Retina (tissue), 1 donor: ENCODE data around the gene CCDC86.

Experiments
- DNase-seq: peaks from one replicate; pipeline ENCODE4 v3.0.0-alpha.2; 2016

CCDC86 gene

DNA sequence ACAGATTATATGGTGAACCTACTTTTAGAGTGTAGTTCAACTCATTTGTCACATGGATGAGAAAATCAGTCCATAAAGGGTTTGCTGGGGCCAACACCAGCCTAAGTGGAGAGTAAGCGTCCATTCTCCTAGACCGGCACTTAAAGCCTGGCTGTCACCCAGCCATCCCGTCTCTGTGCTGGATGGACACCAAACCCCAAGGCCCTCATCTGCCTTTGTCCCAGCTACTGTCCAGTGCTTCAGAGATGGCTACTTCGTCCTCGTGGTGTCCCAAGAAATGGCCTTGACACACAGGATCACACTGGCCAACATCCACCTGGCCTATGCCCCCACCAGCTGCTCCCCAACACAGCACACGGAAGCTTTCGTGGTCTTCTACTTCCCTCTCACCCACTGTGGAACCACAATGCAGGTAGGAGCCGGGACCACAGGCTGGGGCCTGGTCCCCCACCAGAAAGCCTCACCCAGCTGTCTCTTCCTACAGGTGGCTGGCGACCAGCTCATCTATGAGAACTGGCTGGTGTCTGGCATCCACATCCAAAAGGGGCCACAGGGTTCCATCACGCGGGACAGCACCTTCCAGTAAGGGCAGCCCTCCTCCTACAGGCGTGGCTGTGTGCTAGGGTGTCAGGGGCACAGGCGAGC, 28.9 kb downstream of the CCDC86 start:
- DNase-seq: no peak

DNA sequence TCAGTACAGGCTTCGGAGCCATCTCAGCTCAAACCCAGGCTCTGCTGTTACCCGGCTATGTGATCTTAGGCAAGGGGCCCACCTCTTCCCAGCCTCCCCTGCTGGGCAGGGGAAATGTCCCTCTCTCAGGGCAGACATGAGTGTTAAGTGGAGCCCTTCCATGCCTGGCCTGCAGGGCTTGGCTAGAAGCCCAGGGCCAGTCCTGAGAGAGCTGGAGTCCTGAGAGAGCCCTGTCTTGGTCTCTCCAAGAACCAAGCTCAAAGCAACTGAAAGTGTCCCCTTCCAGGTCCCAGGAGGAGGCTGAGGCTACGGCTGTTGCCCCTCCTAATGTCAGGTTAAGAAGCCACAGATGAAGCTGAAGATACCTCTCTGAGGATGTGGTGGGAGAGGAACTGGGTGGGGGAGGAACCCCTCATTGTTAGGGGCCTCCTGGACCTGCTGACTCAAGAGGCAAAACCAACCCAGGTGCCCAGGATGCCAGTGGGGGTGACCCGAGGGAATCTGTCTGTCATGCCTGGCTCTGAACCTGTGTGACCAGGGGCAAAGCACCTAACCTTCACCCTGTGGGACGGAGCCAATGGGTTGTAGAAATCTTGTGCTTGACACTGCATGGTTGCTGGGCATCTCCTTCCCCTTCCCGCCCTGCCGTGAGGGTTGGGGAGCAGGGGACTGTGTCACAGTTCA, 29.6 kb downstream of the CCDC86 start:
- no peak for DNase-seq

DNA sequence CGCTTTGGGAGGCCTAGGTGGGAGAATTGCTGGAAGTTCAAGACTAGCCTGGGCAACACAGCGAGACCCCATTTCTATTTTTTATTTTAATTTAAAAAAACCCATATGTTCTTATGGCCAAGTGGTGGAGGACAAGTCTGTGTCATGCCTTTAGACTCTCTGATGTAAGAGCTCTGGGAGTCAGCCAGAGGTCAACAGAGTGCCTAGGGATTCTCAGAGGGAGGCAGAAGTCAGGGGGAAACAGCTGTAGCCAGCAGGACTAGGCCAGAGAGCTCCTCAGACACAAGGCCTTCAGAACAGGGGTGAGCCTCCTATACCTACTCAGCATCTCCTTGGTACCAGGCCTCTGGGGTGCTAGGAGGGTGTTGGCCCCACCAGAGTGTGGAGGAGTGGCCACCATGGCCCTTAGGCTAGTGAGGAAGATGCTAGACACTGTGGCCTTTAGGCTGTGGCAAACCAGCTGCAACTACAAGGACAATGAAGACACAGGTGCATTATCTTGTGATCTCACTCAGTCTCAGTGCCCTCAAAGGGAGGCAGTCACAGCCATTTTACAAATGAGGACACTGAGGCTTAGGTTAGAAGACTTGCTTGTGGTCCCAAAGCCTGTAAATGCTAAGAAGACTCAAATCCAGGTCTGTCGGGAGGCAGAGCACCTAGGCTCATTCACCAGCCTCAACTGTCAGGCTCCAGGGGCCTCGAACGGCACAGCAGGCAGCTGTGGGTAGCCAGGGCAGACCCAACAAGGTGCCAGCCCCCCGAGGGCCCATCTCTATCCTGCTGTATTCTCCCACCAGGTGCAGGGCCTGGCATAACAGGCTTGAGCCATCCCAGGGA, 30.4 kb downstream of the CCDC86 start:
- no peak for DNase-seq

DNA sequence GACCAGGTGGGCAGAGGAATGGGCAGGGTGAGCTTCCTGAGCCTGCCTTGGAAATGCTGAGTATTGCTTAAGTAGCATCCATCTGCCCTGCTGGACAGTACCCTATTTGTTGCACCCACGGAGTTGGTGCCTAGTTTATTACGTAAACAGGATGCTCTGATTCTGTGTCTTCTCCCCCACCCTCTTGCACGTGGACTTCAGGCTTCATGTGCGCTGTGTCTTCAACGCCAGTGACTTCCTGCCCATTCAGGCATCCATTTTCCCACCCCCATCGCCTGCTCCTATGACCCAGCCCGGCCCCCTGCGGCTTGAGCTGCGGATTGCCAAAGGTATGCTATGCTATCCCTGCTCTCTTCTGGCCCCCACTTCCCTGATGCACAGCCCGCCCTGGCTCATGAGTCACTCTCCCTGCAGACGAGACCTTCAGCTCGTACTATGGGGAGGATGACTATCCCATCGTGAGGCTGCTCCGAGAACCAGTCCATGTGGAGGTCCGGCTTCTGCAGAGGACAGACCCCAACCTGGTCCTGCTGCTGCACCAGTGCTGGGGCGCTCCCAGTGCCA, 31.1 kb downstream of the CCDC86 start:
- no peak for DNase-seq

DNA sequence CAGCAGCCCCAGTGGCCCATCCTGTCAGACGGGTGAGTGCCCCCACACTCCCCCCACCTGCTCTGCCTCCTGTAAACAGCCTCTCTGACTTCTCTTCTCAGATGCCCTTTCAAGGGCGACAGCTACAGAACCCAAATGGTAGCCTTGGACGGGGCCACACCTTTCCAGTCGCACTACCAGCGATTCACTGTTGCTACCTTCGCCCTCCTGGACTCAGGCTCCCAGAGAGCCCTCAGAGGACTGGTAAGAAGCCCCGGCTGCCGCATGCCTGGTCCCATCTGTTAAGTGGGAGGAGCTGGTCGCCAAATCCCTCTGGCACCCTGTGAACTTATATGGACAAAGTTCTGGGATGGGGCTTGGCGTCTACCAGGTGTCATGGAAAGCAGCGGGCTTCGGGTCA, 31.6 kb downstream of the CCDC86 start:
- no peak for DNase-seq

DNA sequence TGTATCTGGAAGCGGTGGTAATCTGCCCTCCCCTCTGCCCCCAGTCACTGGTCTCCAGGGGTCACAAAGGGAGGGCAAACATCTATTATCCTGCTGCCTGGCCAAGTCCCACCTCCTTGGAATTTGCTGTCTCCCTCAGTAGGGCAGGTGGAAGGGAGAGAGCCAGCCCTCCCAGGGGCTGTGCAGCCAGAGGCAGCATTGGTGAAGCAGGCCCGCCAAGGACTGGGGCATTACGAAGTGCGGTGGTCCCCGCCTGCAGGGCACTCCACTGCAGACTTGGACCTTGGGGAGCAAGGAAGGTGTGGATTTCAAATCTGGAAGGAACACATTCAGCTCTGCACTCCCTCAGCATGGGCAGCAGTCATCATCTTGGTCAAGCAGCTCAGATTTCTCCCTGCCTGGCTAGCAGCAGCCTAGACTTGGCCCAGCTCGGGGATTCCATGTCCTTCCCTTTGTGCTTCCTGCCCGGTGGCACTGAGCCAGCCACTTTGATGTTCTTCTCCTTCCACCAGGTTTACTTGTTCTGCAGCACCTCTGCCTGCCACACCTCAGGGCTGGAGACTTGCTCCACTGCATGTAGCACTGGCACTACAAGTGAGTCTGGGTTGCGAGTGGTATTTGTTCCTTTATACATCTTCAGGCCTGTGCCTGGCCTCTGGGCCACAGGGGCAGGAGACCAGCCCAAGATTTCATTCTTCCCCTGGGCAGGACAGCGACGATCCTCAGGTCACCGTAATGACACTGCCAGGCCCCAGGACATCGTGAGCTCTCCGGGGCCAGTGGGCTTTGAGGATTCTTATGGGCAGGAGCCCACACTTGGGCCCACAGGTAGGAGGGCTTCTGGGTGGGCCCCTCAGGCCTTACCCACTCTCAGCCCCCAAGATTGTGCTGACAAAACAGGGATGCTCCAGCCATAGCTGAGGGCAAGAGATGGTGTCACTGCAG, 32.8 kb downstream of the CCDC86 start:
- no peak for DNase-seq

DNA sequence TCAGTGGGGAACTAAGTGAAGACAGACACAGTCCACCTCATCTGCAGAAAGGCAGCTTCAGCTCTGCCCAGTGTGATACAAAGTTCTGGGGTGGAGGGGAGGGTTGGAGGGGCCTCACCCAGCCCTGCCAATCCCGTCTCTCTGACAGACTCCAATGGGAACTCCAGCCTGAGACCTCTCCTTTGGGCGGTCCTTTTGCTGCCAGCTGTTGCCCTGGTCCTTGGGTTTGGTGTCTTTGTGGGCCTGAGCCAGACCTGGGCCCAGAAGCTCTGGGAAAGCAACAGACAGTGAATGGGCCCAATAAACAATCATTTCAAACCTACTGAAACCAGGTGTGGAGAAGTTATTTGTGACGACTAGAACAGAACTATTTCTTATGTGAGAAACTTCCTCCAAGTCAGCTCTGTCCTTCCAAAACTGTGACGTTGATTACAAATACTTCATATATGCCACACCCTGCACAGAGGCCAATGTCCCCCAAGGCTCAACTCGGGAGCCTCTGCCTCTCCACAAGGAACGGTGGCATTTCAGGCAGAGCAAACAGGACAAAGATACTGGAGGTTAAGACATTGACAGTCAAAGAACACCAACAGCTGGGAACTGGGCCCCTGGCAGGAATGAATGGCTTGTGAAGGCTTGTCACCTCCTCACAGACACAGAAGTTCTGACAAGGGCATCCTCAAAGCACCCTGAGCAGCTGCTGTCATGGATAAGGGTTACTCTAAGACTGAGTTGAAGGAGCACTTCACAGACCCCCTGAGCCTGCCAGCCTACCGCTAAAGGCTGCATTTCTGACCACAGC, 33.7 kb downstream of the CCDC86 start:
- DNase-seq: no peak

DNA sequence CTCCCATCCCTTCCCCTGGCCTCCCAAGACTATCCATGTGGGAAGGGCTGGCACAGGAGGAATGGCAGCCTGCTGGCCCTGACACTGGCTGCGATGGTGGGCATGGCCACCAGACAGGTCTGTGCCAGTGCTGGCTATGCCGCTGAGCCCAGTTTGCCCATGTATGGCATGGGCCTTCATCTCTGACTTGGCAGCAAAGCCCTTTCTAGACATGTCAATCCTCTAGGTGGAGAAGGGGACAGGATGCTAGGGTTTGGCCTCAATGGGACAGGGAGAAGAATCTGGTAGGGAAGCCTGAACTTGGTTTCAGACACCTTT, 34.2 kb downstream of the CCDC86 start:
- no peak for DNase-seq

DNA sequence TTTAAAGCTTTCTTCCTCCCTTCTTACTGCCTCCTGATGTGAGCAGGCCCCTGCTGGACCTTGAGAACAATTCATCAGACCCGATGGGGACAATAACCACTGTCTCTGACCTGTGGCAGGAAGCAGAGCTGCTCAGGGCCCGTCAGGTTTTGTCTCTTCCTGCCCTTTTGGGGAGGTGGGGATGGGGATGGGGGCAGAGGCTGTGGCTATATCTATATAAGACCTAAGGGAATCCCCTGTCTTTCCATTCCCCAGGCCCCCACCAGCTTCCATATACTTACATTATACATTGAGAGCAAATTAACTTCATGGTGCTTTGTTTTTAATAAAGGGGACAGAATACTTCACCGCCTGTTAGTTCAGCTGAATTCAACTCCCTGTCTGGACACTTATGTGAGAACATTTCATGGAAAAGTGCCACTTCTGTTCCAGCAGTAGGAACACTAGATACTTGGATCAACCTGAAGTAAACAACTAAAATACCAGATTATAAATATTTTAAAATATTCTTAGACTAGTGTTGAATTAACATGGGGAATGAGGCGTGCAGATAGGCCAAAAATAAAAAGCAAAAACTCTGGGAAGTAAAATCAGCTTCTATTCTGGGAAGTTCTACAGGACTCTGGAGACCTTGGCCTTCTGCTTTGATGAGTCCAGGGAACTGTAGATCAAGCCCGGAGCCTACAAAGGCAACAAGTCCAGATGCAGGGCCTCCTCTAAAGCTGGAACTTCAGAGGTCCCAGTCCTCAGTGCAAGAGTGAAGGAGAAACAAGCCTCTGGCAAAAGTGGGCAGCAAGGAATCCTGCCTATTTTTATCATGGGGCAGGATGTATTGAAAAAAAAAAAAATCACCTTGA, 36.6 kb downstream of the CCDC86 start:
- no peak for DNase-seq

DNA sequence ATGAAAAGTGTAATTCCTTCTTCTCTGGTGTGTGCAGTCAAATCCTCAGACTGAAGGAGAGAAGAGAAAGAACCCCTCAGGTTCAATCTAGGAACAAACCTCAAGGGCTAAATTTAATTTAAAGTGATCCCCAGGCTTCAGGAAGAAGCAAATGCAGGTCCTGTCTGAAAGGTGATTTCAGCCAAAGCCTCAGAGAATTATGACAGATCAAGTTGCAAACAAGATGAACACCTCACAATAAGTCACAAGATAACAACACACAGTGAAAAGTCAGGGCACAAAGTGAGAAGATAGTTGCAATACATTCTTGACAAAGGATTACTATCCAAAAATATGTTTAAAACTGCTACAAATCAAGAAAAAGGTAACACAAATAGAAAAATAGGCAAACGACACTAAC, 37.2 kb downstream of the CCDC86 start:
- DNase-seq: no peak

DNA sequence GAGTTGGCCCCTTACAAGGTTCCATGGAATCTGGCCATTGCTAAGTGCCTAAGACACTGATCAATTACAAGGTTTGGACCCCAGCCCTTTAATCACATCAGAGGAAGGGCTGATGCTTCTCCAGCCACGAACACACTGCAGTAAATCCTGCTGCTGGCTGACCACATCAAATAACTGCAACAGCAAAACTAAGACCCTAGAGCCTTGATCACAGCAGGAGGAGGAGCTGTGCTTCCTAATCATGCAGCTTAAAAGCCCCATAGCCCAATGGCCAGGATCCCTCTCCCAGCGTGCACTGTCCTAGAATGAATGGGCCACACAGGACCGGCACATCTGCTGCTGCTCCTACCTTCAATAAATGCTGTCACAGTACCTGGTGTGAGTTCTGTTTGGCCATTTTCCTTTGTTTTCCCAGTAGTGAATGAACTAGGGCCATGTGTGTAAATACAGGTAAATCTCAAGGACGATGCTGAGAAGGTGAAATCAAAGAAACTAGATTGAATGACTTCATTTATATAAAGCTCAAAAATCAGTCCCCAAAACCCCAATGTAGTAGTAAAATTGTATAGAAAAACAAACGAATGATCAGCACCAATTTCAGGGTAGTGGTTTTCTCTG, 38.2 kb downstream of the CCDC86 start:
- DNase-seq: no peak

DNA sequence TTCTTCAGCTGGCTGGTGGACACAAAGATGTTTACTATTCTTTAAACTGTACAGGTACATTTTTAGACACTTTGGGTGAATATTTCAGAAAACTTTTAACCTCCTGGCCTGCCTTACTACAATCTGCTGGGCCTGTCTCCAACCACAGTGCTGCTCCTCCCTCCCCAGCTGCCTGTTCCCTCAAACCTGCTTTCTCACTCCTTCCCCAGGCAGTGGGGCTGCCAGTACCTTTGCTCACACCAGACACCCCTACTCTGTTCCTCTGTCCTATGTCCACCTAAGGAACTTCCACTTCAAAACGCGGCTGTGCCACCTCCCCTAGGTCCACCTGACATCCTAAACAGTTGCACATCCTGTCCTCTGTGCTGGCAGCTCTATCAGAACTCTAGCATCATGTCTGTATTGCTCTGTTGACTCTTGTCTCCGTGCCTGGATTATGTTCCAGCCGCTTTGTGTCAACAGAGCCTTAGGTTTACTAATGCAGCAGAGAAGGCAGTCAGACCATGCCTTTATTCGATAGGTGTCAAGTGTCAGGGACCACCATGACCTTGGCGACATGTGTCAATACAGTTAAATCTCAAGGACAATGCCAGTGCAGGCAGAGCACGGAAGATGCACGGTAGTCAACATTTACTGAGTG, 38.9 kb downstream of the CCDC86 start:
- DNase-seq: no peak

DNA sequence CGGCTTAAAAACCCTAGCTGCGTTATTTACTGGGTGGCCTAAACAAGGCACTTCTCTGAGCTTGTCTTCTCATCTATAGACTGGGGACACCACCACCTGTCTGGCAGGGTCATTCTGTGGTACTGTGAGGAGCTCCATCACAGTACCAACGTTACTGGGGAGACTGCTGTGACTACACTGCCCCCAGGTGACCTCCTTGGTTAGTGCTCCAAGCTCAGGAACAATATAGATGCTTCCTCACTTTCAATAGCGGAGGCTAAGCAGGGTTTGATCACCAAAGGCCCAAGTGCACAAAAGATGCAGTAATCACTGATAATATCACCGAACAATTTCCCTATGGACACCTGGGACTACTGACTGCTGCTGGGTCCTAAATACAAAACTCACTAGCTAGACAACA, 45.6 kb downstream of the CCDC86 start:
- DNase-seq: no peak

DNA sequence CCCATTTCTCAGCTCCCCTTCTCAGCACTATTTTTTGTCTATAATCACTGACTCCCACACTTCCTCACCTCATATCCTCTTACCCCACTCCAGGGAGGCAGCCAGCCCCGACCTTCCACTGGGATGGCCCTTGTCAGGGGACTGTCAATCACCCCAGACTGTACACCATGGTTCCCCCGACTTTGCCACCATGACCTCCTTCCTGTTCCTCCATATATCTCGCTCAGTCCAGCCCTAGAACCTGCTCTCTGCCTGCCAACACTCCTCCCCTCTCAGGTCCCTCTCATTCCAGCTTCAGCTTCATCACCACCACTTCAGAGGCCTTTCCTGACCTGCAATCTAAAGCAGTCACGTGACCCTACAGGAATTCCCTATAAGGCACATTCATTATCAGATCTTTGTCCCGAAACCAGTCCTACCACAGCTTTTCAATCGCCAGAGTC, 48.0 kb downstream of the CCDC86 start:
- no peak for DNase-seq

DNA sequence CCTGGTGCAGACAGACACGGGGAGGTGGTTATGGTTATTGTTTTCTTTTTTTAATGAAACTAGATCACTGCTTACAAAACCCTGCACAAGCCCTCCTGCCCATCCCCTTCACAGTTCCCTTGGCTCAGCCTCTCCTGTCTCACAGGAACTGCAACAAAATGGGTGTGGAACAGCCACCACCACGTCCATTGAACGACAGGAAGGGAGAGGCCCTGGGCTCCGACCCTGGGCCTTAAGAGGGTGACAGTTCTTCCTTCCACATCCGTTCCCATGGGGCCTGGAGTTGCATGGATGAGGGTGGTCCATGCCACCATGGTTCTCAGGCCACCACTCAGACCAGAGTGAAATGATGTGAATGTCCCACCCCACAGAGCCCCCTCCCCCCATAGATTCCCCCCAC, 48.8 kb downstream of the CCDC86 start:
- no peak for DNase-seq

DNA sequence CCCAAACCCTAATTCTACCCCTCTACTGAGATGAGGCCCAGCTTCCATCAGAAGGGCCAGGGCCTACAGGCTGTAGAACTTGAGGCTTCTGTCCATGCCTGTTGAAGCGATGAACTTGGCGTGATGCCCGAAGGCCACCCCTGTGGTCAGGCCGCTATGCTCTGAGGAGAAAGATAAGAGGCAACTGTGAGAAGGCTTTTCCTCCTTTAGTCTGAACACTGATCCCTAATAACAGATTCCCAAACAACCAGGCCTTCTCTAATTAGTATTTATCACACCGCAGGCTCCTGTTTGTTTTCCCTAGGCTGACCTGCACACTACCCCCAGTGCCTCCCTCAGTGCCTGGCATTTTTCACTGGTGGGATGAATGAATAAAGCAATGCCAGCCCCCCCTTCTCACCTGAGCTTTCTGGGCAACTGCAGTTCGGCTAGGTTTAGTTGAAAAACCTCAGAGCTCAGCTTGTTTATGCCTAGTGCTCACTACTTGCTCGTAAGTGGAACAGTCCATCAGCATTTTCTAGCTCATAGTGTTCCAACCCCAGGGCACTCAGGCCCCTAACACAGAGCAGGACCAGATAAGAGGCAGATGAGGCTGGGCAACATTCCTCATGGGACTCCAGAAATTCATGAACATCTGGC, 49.3 kb downstream of the CCDC86 start:
- DNase-seq: no peak

DNA sequence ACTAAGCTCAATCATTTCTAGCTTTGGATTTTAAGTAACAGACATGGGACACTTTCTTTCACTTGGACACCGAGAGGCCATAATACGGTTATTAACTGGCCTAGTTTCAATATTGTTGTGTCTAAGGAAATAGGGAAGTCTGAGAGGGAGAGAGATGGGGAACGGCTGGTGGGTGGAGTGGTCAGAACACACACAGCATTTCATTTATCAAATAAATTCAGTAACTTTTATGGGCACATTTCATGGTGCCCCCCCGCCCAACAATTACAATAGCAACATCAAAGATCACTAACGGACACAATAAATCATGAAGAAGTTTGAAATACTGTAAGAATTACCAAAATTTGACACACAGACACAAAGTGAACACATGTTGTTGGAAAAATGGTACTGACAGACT, 53.8 kb downstream of the CCDC86 start:
- no peak for DNase-seq

DNA sequence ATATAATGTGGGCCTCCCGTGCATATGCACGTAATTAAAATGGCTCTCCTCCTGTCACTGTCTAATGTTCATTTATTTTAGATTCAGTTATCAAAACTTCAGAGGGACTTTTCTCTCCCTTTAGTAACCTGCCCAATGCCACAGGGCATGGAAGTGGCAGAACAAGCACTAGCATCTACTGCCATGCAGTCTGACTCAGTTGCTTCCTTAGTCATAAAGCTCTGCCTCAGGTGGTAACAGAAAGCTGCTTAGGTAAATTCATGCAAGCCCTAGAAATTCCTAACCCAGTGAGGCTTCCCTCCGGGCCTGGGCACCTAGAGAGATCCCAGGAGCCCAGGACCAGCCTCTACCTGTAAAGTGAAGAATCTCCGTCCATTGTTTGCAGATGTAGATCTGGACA, 55.6 kb downstream of the CCDC86 start:
- DNase-seq: no peak
